NT2/D1 (cell line): Measurements from ENCODE around the gene HLA-C.

Source experiments
- SUZ12 ChIP-seq: IDR thresholded peaks from 2 replicates; pipeline ENCODE4 v1.6.1; 2011; ENCODE audit not compliant: insufficient read length, insufficient read depth; ENCODE audit errors: extremely low read depth
- YY1 ChIP-seq: IDR thresholded peaks from 2 replicates; pipeline ENCODE4 v1.6.1; 2011; ENCODE audit not compliant: insufficient read length, insufficient read depth

GRCh38 chr6:31300797-31301196 lies 28.9 kb upstream of the HLA-C start:
- TF ChIP-seq YY1 (no peak), SUZ12 (no peak)
